GM23248 (cell line): ENCODE data around the gene CDCA5.

Experiments used
- EZH2 ChIP-seq: fragments of 200-600 bp; sonication (generic); IDR thresholded peaks from 2 replicates; pipeline ENCODE4 v1.6.1; 2018; ENCODE audit warnings: antibody characterized with exemption, mild to moderate bottlenecking; ENCODE audit not compliant: insufficient read depth, poor library complexity, severe bottlenecking
- EZH2phosphoT487 ChIP-seq: fragments of 200-600 bp; sonication (generic); IDR thresholded peaks from 2 replicates; pipeline ENCODE4 v1.6.1; 2018; ENCODE audit warnings: antibody characterized with exemption, moderate library complexity, mild to moderate bottlenecking, low read depth; ENCODE audit not compliant: insufficient read depth

GRCh38 chr11:65126624-65127274 lies 42.9 kb upstream of the CDCA5 start:
- no peak for TF ChIP-seq EZH2
- TF ChIP-seq EZH2phosphoT487: no peak
